Measurements from ENCODE around the gene C14orf180. TPM values are rescaled to one million over a fixed set of nuclear protein-coding genes. Genes with fewer than 3 reads are reported as not detected.

Gene C14orf180
- total RNA-seq, 2 donors from 2014 or later, result 1.1 to 5.1 TPM

GRCh38 chr14:104599446-104599845 is 19.9 kb downstream of the C14orf180 start:
- Histone ChIP-seq H3K4me1 (ENCODE audit: control insufficient read depth in 1 of 2, low read depth in 2 of 2) (peaks cover 0 to 6% of the 10 kb centered on the region in 2 donors), H3K36me3 (no peaks in the 10 kb centered on the region), H3K4me3 (no peak overlapping the region), H3K27ac (no peak overlapping the region), H3K27me3 (replicated peaks; ENCODE audit: insufficient read depth) (peaks cover 5% of the 10 kb centered on the region), H3K9me3 (no peaks in the 10 kb centered on the region)
- DNase-seq (ENCODE audit: low spot score) (no peak), ATAC-seq (ENCODE audit: insufficient number of reproducible peaks, low FRiP score, low read depth) (no peak)
- no peak for TF ChIP-seq CTCF (IDR thresholded peaks at IDR 0.05)

- no peak for TF ChIP-seq CTCF (IDR thresholded peaks at IDR 0.05)
- Histone ChIP-seq H3K9me3 (no peaks in the 10 kb centered on the region), H3K27ac (no peak overlapping the region), H3K4me1 (ENCODE audit: control insufficient read depth in 1 of 2, low read depth in 2 of 2) (peaks cover 0 to 7% of the 10 kb centered on the region in 2 donors), H3K4me3 (no peak overlapping the region), H3K27me3 (replicated peaks; ENCODE audit: insufficient read depth) (peaks cover 5% of the 10 kb centered on the region), H3K36me3 (no peaks in the 10 kb centered on the region)
- no peak for DNase-seq (ENCODE audit: low spot score)
- ATAC-seq (ENCODE audit: insufficient number of reproducible peaks, low FRiP score, low read depth), result no peak
Measured at GRCh38 chr14:104600141-104600643, 20.6 kb downstream of the C14orf180 start.

- H3K4me3 ChIP-seq, result no peak overlapping the region
- H3K27ac ChIP-seq, result no peak overlapping the region
- H3K36me3 ChIP-seq, result no peaks in the 10 kb centered on the region
- H3K27me3 ChIP-seq (replicated peaks; ENCODE audit: insufficient read depth), result peaks cover 5% of the 10 kb centered on the region
- no peak for TF ChIP-seq CTCF (IDR thresholded peaks at IDR 0.05)
- peaks cover 0 to 7% of the 10 kb centered on the region in 2 donors for H3K4me1 ChIP-seq (ENCODE audit: control insufficient read depth in 1 of 2, low read depth in 2 of 2)
- ATAC-seq (ENCODE audit: insufficient number of reproducible peaks, low FRiP score, low read depth) (no peak), DNase-seq (ENCODE audit: low spot score) (no peak)
- H3K9me3 ChIP-seq, result no peaks in the 10 kb centered on the region
Measured at GRCh38 chr14:104600805-104601204, 21.2 kb downstream of the C14orf180 start.

GRCh38 chr14:104601786-104602185 is 22.2 kb downstream of the C14orf180 start:
- Histone ChIP-seq H3K4me3 (no peak overlapping the region), H3K36me3 (no peaks in the 10 kb centered on the region), H3K4me1 (ENCODE audit: control insufficient read depth in 1 of 2, low read depth in 2 of 2) (peaks cover 0 to 7% of the 10 kb centered on the region in 2 donors), H3K27me3 (replicated peaks; ENCODE audit: insufficient read depth) (peaks cover 5% of the 10 kb centered on the region), H3K9me3 (no peaks in the 10 kb centered on the region), H3K27ac (no peak overlapping the region)
- DNase-seq (ENCODE audit: low spot score) (no peak), ATAC-seq (ENCODE audit: insufficient number of reproducible peaks, low FRiP score, low read depth) (no peak)
- TF ChIP-seq CTCF (IDR thresholded peaks at IDR 0.05), result no peak

- TF ChIP-seq CTCF (IDR thresholded peaks at IDR 0.05), result no peak
- DNase-seq (ENCODE audit: low spot score), result no peak
Measured at GRCh38 chr14:104602315-104602932, 22.9 kb downstream of the C14orf180 start.

More at GRCh38 chr14:104602315-104602932, 22.9 kb downstream of the C14orf180 start:
- no peak for ATAC-seq (ENCODE audit: insufficient number of reproducible peaks, low FRiP score, low read depth)
- peaks cover 5% of the 10 kb centered on the region for H3K27me3 ChIP-seq (replicated peaks; ENCODE audit: insufficient read depth)
- no peak overlapping the region for H3K27ac ChIP-seq
- no peaks in the 10 kb centered on the region for H3K36me3 ChIP-seq
- H3K4me1 ChIP-seq (ENCODE audit: control insufficient read depth in 1 of 2, low read depth in 2 of 2), result peaks cover 0 to 7% of the 10 kb centered on the region in 2 donors
- H3K9me3 ChIP-seq, result no peaks in the 10 kb centered on the region
- H3K4me3 ChIP-seq, result no peak overlapping the region

Data from thoracic aorta (tissue), 2 donors.